HG03025 (cell line): ENCODE data around the gene EYA3.

Experiments used
- ATAC-seq: cut with Tn5 transposase; IDR thresholded peaks from one replicate; pipeline ENCODE4 v1.9.1; 2021; ENCODE audit warnings: mild to moderate bottlenecking, moderate library complexity; ENCODE audit not compliant: unreplicated experiment, low FRiP score

EYA3 gene

GRCh38 chr1:28074892-28075511, 13.4 kb downstream of the EYA3 start:
- no peak for ATAC-seq

- ATAC-seq, result no peak
Measured at GRCh38 chr1:28073867-28074266, 14.5 kb downstream of the EYA3 start.

GRCh38 chr1:28071813-28072212, 16.6 kb downstream of the EYA3 start:
- ATAC-seq, result no peak

GRCh38 chr1:28070725-28071593, 17.5 kb downstream of the EYA3 start:
- ATAC-seq, result no peak

GRCh38 chr1:28067523-28068090, 20.8 kb downstream of the EYA3 start:
- ATAC-seq, result no peak

GRCh38 chr1:28066393-28067154, 21.8 kb downstream of the EYA3 start:
- ATAC-seq, result no peak

GRCh38 chr1:28064064-28064463, 24.3 kb downstream of the EYA3 start:
- ATAC-seq, result no peak

- no peak for ATAC-seq
Measured at GRCh38 chr1:28062806-28063205, 25.6 kb downstream of the EYA3 start.

GRCh38 chr1:28058971-28059878, 29.2 kb downstream of the EYA3 start:
- no peak for ATAC-seq

GRCh38 chr1:28058168-28058567, 30.2 kb downstream of the EYA3 start:
- ATAC-seq, result no peak

GRCh38 chr1:28056129-28056925, 32.1 kb downstream of the EYA3 start:
- ATAC-seq, result no peak

- ATAC-seq, result no peak
Measured at GRCh38 chr1:28050776-28051175, 37.6 kb downstream of the EYA3 start.

GRCh38 chr1:28046716-28047115, 41.7 kb downstream of the EYA3 start:
- no peak for ATAC-seq

GRCh38 chr1:28045777-28046176, 42.6 kb downstream of the EYA3 start:
- no peak for ATAC-seq

GRCh38 chr1:28044399-28044798, 44.0 kb downstream of the EYA3 start:
- ATAC-seq, result no peak

- ATAC-seq, result no peak
Measured at GRCh38 chr1:28039341-28039740, 49.1 kb downstream of the EYA3 start.

GRCh38 chr1:28037946-28038345, 50.5 kb downstream of the EYA3 start:
- no peak for ATAC-seq

GRCh38 chr1:28037206-28037605, 51.2 kb downstream of the EYA3 start:
- no peak for ATAC-seq

GRCh38 chr1:28036431-28036830, 52.0 kb downstream of the EYA3 start:
- no peak for ATAC-seq
